ENCODE measurements around the gene ADH1A.
"Not testable (repeated sequence)": the region's sequence is repeated elsewhere in the genome, so short reads cannot be mapped to it uniquely, and the experiment has no call there.

ADH1A gene

DNA sequence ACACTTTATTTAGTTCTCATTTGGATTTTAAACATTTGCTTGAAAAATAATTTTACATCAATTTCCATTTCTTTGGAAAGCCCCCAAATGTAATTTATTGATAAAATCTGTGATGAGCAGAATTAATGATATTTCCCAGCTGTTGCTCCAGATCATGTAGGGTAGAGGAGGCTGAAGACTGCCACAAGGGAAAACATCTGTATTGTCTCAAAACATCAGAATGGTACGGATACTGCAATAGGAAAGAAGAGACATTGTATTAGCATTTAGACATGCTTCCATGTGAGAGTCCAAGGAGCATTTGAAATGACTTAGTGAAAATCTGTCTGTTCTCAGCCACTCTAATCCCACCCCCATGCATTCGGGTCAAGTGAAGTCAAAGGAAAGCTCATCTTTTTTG is 14.4 kb downstream of the ADH1A start:
- no peak for DNase-seq

- no peak for DNase-seq
Observed at GRCh38 chr4:99275885-99276284, 14.9 kb downstream of the ADH1A start.

DNA sequence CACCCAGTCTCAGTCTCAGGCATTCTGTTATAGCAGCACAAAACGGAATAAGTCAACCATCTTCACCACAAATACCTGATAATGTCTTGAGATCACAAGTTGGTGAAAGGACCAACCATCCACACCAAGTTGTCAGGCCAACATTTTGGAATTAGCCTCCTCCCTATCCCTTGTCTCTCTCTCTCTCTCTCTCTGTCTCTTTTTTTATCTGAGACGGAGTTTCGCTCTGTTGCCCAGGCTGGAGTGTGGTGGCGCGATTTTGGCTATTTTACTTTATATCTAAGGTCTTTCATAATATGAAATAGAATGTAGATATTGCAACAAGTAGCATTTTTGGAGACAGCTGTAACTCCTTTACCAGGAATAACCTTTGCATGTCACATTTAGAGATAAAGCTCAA is 15.7 kb downstream of the ADH1A start:
- no peak for DNase-seq

GRCh38 chr4:99273704-99274103 is 17.1 kb downstream of the ADH1A start:
- DNase-seq: no peak

DNA sequence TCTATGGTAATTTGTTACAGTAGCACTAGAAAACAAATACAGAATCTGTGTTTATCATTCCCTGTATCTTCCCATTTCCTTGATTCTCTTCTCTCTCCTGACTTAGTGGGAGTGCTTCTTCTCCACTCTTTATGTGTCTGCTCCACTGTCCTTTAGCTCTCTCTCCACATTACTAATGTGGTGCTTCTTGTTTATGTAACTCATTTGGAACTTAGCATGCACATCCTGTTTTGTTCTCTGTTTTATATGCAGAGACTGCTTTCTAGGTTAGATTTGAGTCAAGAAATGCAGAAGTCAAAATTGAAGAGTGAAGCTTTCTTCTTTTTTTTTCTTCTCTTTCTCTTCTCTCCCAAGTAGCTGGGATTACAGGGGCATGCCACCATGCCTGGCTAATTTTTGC is 25.9 kb downstream of the ADH1A start:
- DNase-seq: no peak

DNA sequence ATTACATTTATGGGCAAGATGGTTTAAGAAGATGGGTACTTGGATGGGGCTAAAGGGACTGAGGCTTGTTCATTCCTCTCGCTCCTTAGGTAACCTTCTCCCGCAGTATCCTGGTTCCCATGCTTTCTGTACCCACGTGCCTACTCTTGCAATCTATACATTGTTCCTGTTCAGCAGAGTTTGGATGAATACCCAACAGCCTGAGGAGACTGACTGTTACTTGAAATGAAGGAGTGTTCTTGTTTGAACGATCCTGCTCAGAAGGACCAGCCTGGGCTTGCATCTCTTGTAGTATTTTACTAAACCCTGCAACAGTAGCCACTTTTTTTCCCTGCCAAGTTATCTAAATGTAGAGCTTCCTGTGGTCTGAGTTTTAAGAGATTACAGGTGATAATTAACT is 38.0 kb downstream of the ADH1A start:
- DNase-seq: no peak

DNA sequence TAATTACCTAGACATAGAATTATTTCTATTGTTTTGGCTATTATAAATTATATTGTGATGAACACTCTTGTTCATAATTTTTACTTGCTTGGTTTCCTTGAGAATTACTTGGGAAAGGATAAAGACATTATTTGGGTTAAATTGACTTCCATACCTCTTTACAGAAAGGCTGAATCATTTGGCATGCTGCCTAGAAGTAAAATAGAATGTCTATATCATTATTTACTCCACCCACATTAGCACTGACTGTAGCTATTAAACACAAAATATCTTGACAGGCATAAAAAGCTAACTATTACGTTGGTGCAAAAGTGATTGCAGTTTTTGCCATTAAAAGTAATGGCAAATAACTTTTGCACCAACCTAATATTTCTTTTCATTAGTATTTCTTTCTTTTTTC is 42.1 kb downstream of the ADH1A start:
- no peak for DNase-seq

GRCh38 chr4:99235955-99236354 is 54.8 kb downstream of the ADH1A start:
- DNase-seq: no peak

- no peak for DNase-seq
Observed at GRCh38 chr4:99234331-99235010, 56.3 kb downstream of the ADH1A start.

DNA sequence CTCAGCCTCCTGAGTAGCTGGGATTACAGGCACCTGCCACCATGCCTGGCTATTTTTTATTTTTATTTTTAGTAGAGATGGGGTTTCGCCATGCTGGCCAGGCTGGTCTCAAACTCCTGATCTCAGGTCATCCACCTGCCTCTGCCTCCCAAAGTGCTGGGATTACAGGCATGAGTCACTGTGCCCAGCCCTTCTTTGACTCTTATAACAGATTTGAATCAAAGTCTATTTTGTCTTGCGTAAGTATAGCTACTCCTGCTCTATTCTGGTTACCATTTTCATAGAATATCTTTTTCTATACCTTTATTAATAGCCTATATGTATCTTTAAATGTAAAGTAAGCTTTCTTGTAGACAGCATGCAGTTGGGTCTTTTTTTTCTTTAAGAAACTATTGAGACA is 57.4 kb downstream of the ADH1A start:
- not testable (repeated sequence) for DNase-seq

- not testable (repeated sequence) for DNase-seq
Observed at GRCh38 chr4:99228706-99229105, 62.1 kb downstream of the ADH1A start.

DNA sequence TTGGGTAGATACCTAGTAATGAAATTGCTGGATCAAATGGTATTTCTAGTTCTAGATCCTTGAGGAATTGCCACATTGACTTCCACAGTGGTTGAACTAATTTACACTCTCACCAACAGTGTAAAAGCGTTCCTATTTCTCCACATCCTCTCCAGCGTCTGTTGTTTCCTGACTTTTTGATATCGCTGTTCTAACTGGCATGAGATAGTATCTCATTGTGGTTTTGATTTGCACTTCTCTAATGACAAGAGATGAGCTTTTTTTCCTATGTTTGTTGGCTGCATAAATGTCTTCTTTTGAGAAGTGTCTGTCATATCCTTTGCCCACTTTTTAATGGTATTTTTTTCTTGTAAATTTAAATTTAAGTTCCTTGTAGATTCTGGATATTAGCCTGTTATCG is 63.1 kb downstream of the ADH1A start:
- DNase-seq: not testable (repeated sequence)
